LNCaP clone FGC (cell line): ENCODE results near the gene LPAR2.

Experiments used
- DNase-seq: peaks from one replicate; pipeline ENCODE4 v3.0.0-alpha.2; 2011; ENCODE audit warnings: low read depth
- H3K4me3 ChIP-seq: 2 replicates; pipeline ENCODE4 v1.5.1; 2011; ENCODE audit warnings: mild to moderate bottlenecking, low read depth, low read length, control low read depth
- TF ChIP-seq, protein P1 (sequence below): IDR thresholded peaks from 2 replicates; pipeline ENCODE4 v1.5.1; 2012; ENCODE audit warnings: mild to moderate bottlenecking; ENCODE audit not compliant: control insufficient read depth, insufficient read depth; ENCODE audit errors: extremely low read depth

The LPAR2 gene

DNA sequence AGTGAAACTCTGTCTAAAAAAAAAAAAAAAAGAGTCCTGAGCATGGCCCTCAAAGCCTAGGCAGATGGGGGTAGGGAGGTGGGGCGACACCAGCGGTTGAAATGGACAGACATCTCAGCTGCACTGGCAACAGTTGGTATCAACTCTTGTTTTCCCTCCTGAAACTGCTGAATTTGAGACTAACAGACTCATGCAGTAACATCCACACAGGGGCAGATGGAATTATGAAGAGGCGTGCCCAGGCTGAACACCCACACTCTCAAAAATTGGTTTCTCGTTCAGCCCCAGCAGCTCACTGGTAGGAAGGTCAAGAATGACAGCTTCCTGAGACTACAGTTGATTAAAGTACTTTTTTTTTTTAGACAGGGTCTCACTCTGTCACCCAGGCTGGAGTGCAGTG is 33.6 kb downstream of the LPAR2 start:
- TF ChIP-seq, protein P1, sequence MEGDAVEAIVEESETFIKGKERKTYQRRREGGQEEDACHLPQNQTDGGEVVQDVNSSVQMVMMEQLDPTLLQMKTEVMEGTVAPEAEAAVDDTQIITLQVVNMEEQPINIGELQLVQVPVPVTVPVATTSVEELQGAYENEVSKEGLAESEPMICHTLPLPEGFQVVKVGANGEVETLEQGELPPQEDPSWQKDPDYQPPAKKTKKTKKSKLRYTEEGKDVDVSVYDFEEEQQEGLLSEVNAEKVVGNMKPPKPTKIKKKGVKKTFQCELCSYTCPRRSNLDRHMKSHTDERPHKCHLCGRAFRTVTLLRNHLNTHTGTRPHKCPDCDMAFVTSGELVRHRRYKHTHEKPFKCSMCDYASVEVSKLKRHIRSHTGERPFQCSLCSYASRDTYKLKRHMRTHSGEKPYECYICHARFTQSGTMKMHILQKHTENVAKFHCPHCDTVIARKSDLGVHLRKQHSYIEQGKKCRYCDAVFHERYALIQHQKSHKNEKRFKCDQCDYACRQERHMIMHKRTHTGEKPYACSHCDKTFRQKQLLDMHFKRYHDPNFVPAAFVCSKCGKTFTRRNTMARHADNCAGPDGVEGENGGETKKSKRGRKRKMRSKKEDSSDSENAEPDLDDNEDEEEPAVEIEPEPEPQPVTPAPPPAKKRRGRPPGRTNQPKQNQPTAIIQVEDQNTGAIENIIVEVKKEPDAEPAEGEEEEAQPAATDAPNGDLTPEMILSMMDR, result no peak
- DNase-seq, result no peak
- no peak overlapping the region for H3K4me3 ChIP-seq

DNA sequence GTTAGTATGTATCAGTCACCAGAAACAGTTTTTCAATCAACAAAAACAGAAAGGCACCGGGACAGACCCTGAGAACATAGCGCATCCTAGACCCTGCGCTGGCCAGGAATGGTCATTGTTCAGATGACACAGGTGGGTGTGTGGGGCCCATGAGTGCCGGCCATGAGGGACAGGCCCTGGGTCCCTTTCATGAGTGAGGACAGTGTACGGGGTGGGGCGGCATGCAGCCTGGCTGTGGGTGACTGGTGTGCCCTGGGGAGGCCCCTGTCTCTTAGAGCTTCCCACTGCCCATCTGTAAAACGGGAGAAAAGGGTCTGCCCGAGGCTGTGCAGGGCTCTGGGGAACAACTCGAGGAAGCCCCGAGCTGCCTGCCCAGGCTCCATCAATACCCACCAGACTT is 35.3 kb downstream of the LPAR2 start:
- TF ChIP-seq, protein P1, result no peak
- DNase-seq, result no peak

DNA sequence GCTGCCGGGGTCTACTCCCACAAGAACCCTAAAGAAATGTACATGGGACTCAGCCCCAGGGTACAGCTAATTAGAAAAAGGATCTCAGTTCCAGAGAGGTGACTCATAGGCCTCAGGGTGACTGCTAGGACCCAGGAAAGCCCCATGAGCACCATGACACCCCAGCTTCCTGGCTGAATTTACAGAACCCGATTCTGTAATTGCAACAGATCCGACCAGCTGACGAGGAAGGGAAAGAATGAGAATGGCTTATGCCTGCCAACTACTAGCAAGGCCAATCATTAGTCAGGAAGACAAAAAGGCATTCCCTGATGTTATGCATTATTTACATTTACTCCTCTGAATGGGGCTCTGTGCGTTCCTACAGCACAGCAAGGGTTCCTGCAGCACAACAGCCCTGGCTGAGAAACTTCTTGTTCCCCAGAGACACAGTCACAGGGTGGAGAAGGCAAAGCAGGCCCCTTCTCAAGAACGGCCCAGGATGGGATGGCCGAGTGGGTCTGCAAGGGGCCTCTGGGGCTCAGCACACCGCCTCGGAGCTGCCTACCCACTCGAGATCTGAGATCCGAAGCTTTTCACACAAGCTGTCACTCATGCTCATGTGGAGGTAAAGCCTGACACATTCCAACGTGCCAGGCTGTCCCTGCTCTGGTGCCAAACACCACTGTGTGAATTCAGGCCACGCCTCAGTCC is 36.7 kb downstream of the LPAR2 start:
- peak; percentile 46 for DNase-seq
- H3K4me3 ChIP-seq, result no peak overlapping the region
- TF ChIP-seq, protein P1, result no peak

More for the DNA sequence above, 35.3 kb downstream of the LPAR2 start:
- H3K4me3 ChIP-seq, result no peak overlapping the region

DNA sequence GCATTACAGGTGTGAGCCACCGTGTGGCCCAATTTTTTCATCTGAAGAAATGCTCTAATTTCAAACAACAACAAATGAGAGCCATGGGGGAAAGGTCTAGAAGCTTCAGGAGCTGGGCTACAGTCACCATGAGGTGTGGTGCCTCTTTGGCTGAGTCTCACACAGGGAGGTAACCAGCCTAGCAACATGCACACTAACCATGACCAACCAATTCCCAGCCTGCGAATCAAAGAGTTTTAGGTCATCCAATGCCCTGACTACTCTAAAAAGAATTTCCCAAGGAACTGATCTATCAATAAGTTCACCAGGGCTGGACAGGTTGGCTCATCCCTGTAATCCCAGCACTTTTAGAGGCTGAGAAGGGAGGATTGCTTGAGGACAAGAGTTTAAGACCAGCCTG is 39.5 kb downstream of the LPAR2 start:
- H3K4me3 ChIP-seq, result no peak overlapping the region
- DNase-seq, result no peak
- TF ChIP-seq, protein P1, result no peak

DNA sequence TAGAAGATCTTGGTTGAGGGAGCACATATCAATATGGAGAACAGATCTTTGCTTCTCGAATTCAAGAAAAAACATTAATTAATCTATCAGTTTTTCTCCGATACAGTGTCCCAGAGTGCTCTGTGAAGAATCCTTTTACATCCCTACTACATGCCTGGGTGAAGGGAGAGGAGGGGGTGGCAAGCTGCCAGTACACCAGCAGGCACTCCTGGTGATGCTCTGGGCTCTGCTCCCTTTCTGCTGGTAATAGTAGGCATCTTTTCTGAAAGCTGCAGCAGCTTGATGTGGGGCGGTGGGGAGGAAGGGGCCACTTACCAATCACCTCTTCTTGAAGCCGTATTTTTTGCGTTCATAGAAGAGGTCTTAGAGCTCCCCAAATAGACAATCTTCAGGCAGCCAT is 40.2 kb downstream of the LPAR2 start:
- TF ChIP-seq, protein P1, result no peak
- DNase-seq, result no peak
- no peak overlapping the region for H3K4me3 ChIP-seq

DNA sequence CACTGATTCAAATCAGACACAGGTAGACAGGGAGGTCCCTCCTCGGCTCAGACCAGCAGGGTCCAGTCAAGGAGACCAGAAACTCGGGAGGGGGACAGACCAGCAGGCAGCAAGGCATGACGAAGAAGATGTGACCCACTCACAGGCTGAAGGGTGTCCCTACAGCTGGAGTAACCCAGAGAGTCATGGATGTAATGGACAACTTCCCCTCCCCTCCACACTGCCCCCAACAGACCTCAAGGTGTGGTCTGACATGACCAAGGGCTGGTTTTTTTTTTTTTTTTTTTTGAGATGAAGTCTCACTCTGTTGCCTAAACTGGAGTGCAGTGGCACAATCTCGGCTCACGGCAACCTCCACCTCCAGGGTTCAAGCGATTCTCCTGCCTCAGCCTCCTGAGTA is 43.7 kb downstream of the LPAR2 start:
- TF ChIP-seq, protein P1, result no peak
- no peak for DNase-seq
- no peak overlapping the region for H3K4me3 ChIP-seq

DNA sequence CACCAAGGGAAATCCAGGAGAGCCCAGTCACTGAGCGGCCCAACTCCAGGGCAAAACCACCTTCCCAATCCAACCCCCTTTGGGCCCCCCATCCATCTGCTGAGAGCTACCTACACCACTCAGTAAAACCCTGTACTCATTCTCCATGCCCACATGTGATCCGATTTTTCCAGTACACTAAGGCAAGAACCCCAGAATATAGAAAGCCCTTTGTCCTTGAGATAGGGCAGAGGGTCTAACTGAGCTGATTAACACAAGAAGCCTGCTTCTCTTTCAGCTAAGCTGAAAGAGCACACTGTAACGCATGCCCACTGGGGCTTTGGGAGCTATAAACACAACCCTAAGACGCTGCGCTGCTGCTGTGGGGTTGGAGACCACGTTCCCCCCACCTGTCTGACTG is 45.5 kb downstream of the LPAR2 start:
- no peak for DNase-seq
- H3K4me3 ChIP-seq, result no peak overlapping the region
- TF ChIP-seq, protein P1, result no peak
